A549 (cell line): ENCODE results near the gene TRIM9.

ENCODE experiments used
- HOXA7 ChIP-seq: fragments of 250-450 bp; sonication (Bioruptor Pico); IDR thresholded peaks from 2 replicates; pipeline ENCODE4 v1.5.0; 2020; ENCODE audit warnings: mild to moderate bottlenecking, moderate library complexity
- MAFK ChIP-seq: fragments of 450-650 bp; IDR thresholded peaks from 2 replicates; pipeline ENCODE4 v1.6.1; 2014; ENCODE audit not compliant: partially characterized antibody
- NPAS2 ChIP-seq: fragments of 250-450 bp; sonication (Bioruptor Pico); IDR thresholded peaks from 2 replicates; pipeline ENCODE4 v1.8.0; 2022; ENCODE audit warnings: mild to moderate bottlenecking, moderate library complexity, borderline replicate concordance
- NR3C1 ChIP-seq: fragments of >200 bp; sonication (Bioruptor Twin); formaldehyde crosslinking; IDR thresholded peaks from 3 replicates; pipeline ENCODE4 v1.6.1; 2017
- POLR2A ChIP-seq: IDR thresholded peaks from 2 replicates; pipeline ENCODE4 v1.6.1; 2012; ENCODE audit warnings: mild to moderate bottlenecking, low read length
- RCOR1 ChIP-seq: fragments of 150-350 bp; IDR thresholded peaks from 2 replicates; pipeline ENCODE4 v1.6.1; 2014; ENCODE audit warnings: antibody characterized with exemption, low read length, low read depth
- TP53 ChIP-seq: fragments of 250-450 bp; sonication (Bioruptor Pico); IDR thresholded peaks from 2 replicates; pipeline ENCODE4 v1.5.0; 2021; ENCODE audit warnings: mild to moderate bottlenecking, moderate library complexity
- TF ChIP-seq, protein P1 (sequence below): fragments of >200 bp; sonication (Bioruptor Twin); formaldehyde crosslinking; IDR thresholded peaks from 3 replicates; pipeline ENCODE4 v1.5.1; 2016

GRCh38 chr14:51019089-51019488 lies 75.8 kb downstream of the TRIM9 start:
- no peak for TF ChIP-seq NR3C1
- TF ChIP-seq HOXA7 (CRISPR knock-in tag): no peak
- no peak for TF ChIP-seq POLR2A
- no peak for TF ChIP-seq RCOR1
- no peak for TF ChIP-seq NPAS2
- no peak for TF ChIP-seq MAFK
- TF ChIP-seq TP53 (CRISPR knock-in tag): no peak
- TF ChIP-seq, protein P1, sequence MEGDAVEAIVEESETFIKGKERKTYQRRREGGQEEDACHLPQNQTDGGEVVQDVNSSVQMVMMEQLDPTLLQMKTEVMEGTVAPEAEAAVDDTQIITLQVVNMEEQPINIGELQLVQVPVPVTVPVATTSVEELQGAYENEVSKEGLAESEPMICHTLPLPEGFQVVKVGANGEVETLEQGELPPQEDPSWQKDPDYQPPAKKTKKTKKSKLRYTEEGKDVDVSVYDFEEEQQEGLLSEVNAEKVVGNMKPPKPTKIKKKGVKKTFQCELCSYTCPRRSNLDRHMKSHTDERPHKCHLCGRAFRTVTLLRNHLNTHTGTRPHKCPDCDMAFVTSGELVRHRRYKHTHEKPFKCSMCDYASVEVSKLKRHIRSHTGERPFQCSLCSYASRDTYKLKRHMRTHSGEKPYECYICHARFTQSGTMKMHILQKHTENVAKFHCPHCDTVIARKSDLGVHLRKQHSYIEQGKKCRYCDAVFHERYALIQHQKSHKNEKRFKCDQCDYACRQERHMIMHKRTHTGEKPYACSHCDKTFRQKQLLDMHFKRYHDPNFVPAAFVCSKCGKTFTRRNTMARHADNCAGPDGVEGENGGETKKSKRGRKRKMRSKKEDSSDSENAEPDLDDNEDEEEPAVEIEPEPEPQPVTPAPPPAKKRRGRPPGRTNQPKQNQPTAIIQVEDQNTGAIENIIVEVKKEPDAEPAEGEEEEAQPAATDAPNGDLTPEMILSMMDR: no peak
